ENCODE results near the gene FGG. TPM values are rescaled to one million over a fixed set of nuclear protein-coding genes. Genes with fewer than 3 reads are reported as not detected.

The FGG gene
- polyA plus RNA-seq, 4 donors: 0.42 to 143 TPM; not detected in 2

DNA sequence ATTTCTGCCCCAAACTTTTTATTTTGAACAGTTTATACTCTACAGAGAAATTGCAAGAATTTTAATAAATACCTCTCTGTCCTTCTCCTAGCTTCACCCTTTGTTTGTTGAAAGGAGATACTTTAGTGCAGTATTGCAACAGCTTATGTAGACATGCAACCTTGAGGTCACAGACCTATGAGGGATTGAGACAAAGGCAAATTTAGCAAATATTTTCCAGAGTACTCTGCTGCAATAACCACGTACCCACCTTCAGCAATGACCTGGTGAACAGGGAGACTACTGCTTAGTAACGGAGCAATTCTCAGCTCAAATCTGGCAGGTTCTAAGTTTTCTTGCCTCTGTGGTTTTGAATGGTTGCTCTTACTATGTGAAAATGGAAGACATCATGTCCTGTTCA lies 35.1 kb downstream of the FGG start:
- Histone ChIP-seq H3K9me3 (ENCODE audit: control insufficient read depth in 2 of 2, insufficient read depth in 1 of 2, low read depth in 1 of 2, low read length in 1 of 2) (no peaks in the 10 kb centered on the region), H3K36me3 (ENCODE audit: control insufficient read depth in 3 of 3, insufficient read depth in 2 of 3, low read depth in 1 of 3, low read length in 3 of 3) (no peaks in the 10 kb centered on the region), H3K27ac (ENCODE audit: low read depth in 1 of 3, low read length in 2 of 3) (no peak overlapping the region), H3K4me3 (ENCODE audit: low read depth in 1 of 3, low read length in 3 of 3) (no peak overlapping the region), H3K27me3 (ENCODE audit: control insufficient read depth in 3 of 3, insufficient read depth in 3 of 3, low read length in 3 of 3) (no peaks in the 10 kb centered on the region), H3K4me1 (ENCODE audit: control insufficient read depth in 3 of 3, insufficient read depth in 2 of 3, low read depth in 1 of 3, low read length in 2 of 3) (no peaks in the 10 kb centered on the region)
- peak in 1 of 2 donors; percentile 40 for DNase-seq
- WGBS, 3 donors: 83 to 90% (median 87%) methylated on average over 2 of the region's 2 CpGs
- FAIRE-seq: no peak

DNA sequence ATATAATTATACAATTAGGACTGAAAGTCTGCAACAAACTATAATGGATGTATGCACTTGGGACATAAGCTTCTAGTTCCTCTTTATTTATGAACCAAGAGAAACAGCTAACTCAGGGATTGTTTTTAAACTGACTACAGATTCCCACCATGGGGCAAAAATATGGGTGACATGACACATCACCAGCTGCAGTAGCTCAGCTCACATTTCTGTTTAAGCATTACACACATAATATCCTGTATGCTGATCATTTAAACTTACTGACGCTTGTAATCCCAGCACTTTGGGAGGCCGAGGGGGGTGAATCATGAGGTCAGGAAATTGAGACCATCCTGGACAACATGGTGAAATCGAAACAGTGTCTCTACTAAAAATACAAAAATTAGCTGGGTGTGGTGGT lies 38.1 kb downstream of the FGG start:
- no peak for FAIRE-seq
- WGBS, 3 donors: 70 to 89% (median 77%) methylated on average over 3 of the region's 3 CpGs

DNA sequence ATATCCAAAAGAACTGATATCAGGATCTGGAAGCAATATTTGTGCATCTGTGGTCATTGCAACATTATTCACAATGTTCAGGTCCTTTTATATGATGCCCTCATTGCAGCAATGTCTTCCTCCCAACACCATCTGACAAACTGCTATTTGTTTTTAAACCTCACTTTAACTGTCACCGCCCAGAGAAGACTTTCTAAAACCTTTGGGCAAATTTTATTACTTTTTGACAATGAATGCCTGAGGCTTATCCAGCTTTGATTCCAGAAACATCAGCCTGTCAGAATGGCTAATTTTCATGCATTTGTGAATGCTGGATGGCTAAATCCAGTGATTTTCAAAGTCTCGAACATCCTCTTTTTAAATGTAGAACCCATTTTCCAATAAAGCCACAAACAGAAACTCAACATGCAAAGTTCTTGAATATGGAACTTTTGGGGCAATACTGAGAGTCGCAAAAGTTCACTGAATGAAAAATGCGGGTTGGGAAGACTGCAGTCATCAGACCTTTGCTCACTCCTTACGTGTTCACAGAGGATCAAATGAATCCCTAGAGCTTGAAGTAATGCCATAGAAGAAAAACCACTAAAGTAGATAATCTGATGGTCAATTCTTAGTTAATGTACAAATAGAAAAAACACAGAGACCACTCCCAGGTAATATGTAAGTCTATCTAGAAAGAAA lies 39.1 kb downstream of the FGG start:
- WGBS, 3 donors: 69 to 88% (median 70%) methylated on average over 5 of the region's 5 CpGs
- H3K4me1 ChIP-seq (ENCODE audit: control insufficient read depth in 3 of 3, insufficient read depth in 2 of 3, low read depth in 1 of 3, low read length in 2 of 3): no peaks in the 10 kb centered on the region

More for the DNA sequence above, 38.1 kb downstream of the FGG start:
- H3K27me3 ChIP-seq (ENCODE audit: control insufficient read depth in 3 of 3, insufficient read depth in 3 of 3, low read length in 3 of 3): no peaks in the 10 kb centered on the region
- no peaks in the 10 kb centered on the region for H3K9me3 ChIP-seq (ENCODE audit: control insufficient read depth in 2 of 2, insufficient read depth in 1 of 2, low read depth in 1 of 2, low read length in 1 of 2)
- H3K4me1 ChIP-seq (ENCODE audit: control insufficient read depth in 3 of 3, insufficient read depth in 2 of 3, low read depth in 1 of 3, low read length in 2 of 3): no peaks in the 10 kb centered on the region
- DNase-seq: no peak
- no peaks in the 10 kb centered on the region for H3K36me3 ChIP-seq (ENCODE audit: control insufficient read depth in 3 of 3, insufficient read depth in 2 of 3, low read depth in 1 of 3, low read length in 3 of 3)
- no peak overlapping the region for H3K4me3 ChIP-seq (ENCODE audit: low read depth in 1 of 3, low read length in 3 of 3)
- no peak overlapping the region for H3K27ac ChIP-seq (ENCODE audit: low read depth in 1 of 3, low read length in 2 of 3)

DNA sequence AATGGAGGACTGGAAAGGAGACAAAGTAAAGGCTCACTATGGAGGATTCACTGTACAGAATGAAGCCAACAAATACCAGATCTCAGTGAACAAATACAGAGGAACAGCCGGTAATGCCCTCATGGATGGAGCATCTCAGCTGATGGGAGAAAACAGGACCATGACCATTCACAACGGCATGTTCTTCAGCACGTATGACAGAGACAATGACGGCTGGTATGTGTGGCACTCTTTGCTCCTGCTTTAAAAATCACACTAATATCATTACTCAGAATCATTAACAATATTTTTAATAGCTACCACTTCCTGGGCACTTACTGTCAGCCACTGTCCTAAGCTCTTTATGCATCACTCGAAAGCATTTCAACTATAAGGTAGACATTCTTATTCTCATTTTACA lies 42.9 kb downstream of the FGG start:
- FAIRE-seq: no peak
- Histone ChIP-seq H3K9me3 (ENCODE audit: control insufficient read depth in 2 of 2, insufficient read depth in 1 of 2, low read depth in 1 of 2, low read length in 1 of 2) (no peaks in the 10 kb centered on the region), H3K4me3 (ENCODE audit: low read depth in 1 of 3, low read length in 3 of 3) (no peak overlapping the region), H3K27me3 (ENCODE audit: control insufficient read depth in 3 of 3, insufficient read depth in 3 of 3, low read length in 3 of 3) (no peaks in the 10 kb centered on the region), H3K4me1 (ENCODE audit: control insufficient read depth in 3 of 3, insufficient read depth in 2 of 3, low read depth in 1 of 3, low read length in 2 of 3) (no peaks in the 10 kb centered on the region), H3K36me3 (ENCODE audit: control insufficient read depth in 3 of 3, insufficient read depth in 2 of 3, low read depth in 1 of 3, low read length in 3 of 3) (peaks cover 0 to 8% (median 0%) of the 10 kb centered on the region in 3 donors), H3K27ac (ENCODE audit: low read depth in 1 of 3, low read length in 2 of 3) (no peak overlapping the region)
- no peak for DNase-seq
- 90 to 94% (median 91%) methylated on average over 5 of the region's 5 CpGs for WGBS, 3 donors

More for the DNA sequence above, 39.1 kb downstream of the FGG start:
- no peaks in the 10 kb centered on the region for H3K9me3 ChIP-seq (ENCODE audit: control insufficient read depth in 2 of 2, insufficient read depth in 1 of 2, low read depth in 1 of 2, low read length in 1 of 2)
- no peak overlapping the region for H3K27ac ChIP-seq (ENCODE audit: low read depth in 1 of 3, low read length in 2 of 3)
- peaks cover 0 to 2% (median 0%) of the 10 kb centered on the region in 3 donors for H3K36me3 ChIP-seq (ENCODE audit: control insufficient read depth in 3 of 3, insufficient read depth in 2 of 3, low read depth in 1 of 3, low read length in 3 of 3)
- no peaks in the 10 kb centered on the region for H3K27me3 ChIP-seq (ENCODE audit: control insufficient read depth in 3 of 3, insufficient read depth in 3 of 3, low read length in 3 of 3)
- DNase-seq (no peak), FAIRE-seq (no peak)
- H3K4me3 ChIP-seq (ENCODE audit: low read depth in 1 of 3, low read length in 3 of 3): no peak overlapping the region

DNA sequence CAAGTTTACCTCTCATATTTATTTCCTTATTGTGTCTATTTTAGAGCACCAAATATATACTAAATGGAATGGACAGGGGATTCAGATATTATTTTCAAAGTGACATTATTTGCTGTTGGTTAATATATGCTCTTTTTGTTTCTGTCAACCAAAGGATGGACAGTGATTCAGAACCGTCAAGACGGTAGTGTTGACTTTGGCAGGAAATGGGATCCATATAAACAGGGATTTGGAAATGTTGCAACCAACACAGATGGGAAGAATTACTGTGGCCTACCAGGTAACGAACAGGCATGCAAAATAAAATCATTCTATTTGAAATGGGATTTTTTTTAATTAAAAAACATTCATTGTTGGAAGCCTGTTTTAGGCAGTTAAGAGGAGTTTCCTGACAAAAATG lies 43.4 kb downstream of the FGG start:
- FAIRE-seq: no peak
- H3K27me3 ChIP-seq (ENCODE audit: control insufficient read depth in 3 of 3, insufficient read depth in 3 of 3, low read length in 3 of 3): no peaks in the 10 kb centered on the region
- no peaks in the 10 kb centered on the region for H3K4me1 ChIP-seq (ENCODE audit: control insufficient read depth in 3 of 3, insufficient read depth in 2 of 3, low read depth in 1 of 3, low read length in 2 of 3)
- H3K27ac ChIP-seq (ENCODE audit: low read depth in 1 of 3, low read length in 2 of 3): no peak overlapping the region
- peaks cover 0 to 8% (median 0%) of the 10 kb centered on the region in 3 donors for H3K36me3 ChIP-seq (ENCODE audit: control insufficient read depth in 3 of 3, insufficient read depth in 2 of 3, low read depth in 1 of 3, low read length in 3 of 3)
- no peaks in the 10 kb centered on the region for H3K9me3 ChIP-seq (ENCODE audit: control insufficient read depth in 2 of 2, insufficient read depth in 1 of 2, low read depth in 1 of 2, low read length in 1 of 2)
- WGBS, 3 donors: 56 to 61% (median 59%) methylated on average over 3 of the region's 3 CpGs
- DNase-seq: no peak
- no peak overlapping the region for H3K4me3 ChIP-seq (ENCODE audit: low read depth in 1 of 3, low read length in 3 of 3)

DNA sequence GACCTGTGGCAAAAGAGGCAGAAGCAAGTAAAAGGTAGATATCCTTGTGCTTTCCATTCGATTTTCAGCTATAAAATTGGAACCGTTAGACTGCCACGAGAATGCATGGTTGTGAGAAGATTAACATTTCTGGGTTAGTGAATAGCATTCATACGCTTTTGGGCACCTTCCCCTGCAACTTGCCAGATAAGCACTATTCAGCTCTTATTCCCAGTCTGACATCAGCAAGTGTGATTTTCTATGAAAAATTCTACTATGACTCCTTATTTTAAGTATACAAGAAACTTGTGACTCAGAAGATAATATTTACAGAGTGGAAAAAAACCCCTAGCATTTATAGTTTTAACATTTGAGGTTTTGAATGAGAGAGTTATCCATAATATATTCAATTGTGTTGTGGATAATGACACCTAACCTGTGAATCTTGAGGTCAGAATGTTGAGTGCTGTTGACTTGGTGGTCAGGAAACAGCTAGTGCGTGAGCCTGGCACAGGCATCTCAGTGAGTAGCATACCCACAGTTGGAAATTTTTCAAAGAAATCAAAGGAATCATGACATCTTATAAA lies 45.7 kb downstream of the FGG start:
- WGBS, 3 donors: 82 to 84% (median 84%) methylated on average over 5 of the region's 5 CpGs
- no peaks in the 10 kb centered on the region for H3K9me3 ChIP-seq (ENCODE audit: control insufficient read depth in 2 of 2, insufficient read depth in 1 of 2, low read depth in 1 of 2, low read length in 1 of 2)
- H3K4me1 ChIP-seq (ENCODE audit: control insufficient read depth in 3 of 3, insufficient read depth in 2 of 3, low read depth in 1 of 3, low read length in 2 of 3): peaks cover 0 to 3% (median 0%) of the 10 kb centered on the region in 3 donors
- no peaks in the 10 kb centered on the region for H3K27me3 ChIP-seq (ENCODE audit: control insufficient read depth in 3 of 3, insufficient read depth in 3 of 3, low read length in 3 of 3)
- DNase-seq: no peak
- no peak overlapping the region for H3K27ac ChIP-seq (ENCODE audit: low read depth in 1 of 3, low read length in 2 of 3)
- FAIRE-seq: no peak
- H3K4me3 ChIP-seq (ENCODE audit: low read depth in 1 of 3, low read length in 3 of 3): no peak overlapping the region
- peaks cover 0 to 8% (median 0%) of the 10 kb centered on the region in 3 donors for H3K36me3 ChIP-seq (ENCODE audit: control insufficient read depth in 3 of 3, insufficient read depth in 2 of 3, low read depth in 1 of 3, low read length in 3 of 3)

DNA sequence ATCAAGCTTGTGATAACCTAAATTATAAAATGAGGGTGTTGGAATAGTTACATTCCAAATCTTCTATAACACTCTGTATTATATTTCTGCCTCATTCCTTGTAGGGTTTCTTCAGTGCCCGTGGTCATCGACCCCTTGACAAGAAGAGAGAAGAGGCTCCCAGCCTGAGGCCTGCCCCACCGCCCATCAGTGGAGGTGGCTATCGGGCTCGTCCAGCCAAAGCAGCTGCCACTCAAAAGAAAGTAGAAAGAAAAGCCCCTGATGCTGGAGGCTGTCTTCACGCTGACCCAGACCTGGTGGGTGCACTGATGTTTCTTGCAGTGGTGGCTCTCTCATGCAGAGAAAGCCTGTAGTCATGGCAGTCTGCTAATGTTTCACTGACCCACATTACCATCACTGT lies 46.8 kb downstream of the FGG start:
- no peak for DNase-seq
- Histone ChIP-seq H3K4me3 (ENCODE audit: low read depth in 1 of 3, low read length in 3 of 3) (no peak overlapping the region), H3K9me3 (ENCODE audit: control insufficient read depth in 2 of 2, insufficient read depth in 1 of 2, low read depth in 1 of 2, low read length in 1 of 2) (no peaks in the 10 kb centered on the region), H3K4me1 (ENCODE audit: control insufficient read depth in 3 of 3, insufficient read depth in 2 of 3, low read depth in 1 of 3, low read length in 2 of 3) (peaks cover 0 to 9% (median 0%) of the 10 kb centered on the region in 3 donors), H3K27ac (ENCODE audit: low read depth in 1 of 3, low read length in 2 of 3) (no peak overlapping the region), H3K36me3 (ENCODE audit: control insufficient read depth in 3 of 3, insufficient read depth in 2 of 3, low read depth in 1 of 3, low read length in 3 of 3) (peaks cover 0 to 8% (median 0%) of the 10 kb centered on the region in 3 donors), H3K27me3 (ENCODE audit: control insufficient read depth in 3 of 3, insufficient read depth in 3 of 3, low read length in 3 of 3) (no peaks in the 10 kb centered on the region)
- 87 to 94% (median 92%) methylated on average over 6 of the region's 6 CpGs for WGBS, 3 donors
- FAIRE-seq: no peak

DNA sequence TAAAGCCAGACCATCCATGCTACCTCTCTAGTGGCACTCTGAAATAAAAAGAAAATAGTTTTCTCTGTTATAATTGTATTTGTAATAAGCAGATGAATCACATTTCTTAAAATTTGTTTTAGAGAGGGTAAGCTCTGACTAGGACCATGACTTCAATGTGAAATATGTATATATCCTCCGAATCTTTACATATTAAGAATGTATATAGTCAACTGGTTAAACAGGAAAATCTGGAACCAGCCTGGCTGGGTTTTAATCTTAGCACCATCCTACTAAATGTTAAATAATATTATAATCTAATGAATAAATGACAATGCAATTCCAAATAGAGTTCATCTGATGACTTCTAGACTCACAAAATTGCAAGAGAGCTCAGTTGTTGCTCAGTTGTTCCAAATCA lies 48.1 kb downstream of the FGG start:
- H3K27ac ChIP-seq (ENCODE audit: low read depth in 1 of 3, low read length in 2 of 3): no peak overlapping the region
- WGBS, 3 donors: 88 to 95% (median 94%) methylated on average over 1 of the region's 1 CpG
- H3K27me3 ChIP-seq (ENCODE audit: control insufficient read depth in 3 of 3, insufficient read depth in 3 of 3, low read length in 3 of 3): no peaks in the 10 kb centered on the region
- no peaks in the 10 kb centered on the region for H3K9me3 ChIP-seq (ENCODE audit: control insufficient read depth in 2 of 2, insufficient read depth in 1 of 2, low read depth in 1 of 2, low read length in 1 of 2)
- FAIRE-seq (no peak), DNase-seq (peak in 1 of 2 donors; percentile 10)
- H3K36me3 ChIP-seq (ENCODE audit: control insufficient read depth in 3 of 3, insufficient read depth in 2 of 3, low read depth in 1 of 3, low read length in 3 of 3): peaks cover 0 to 8% (median 0%) of the 10 kb centered on the region in 3 donors
- peaks cover 0 to 12% (median 0%) of the 10 kb centered on the region in 3 donors for H3K4me1 ChIP-seq (ENCODE audit: control insufficient read depth in 3 of 3, insufficient read depth in 2 of 3, low read depth in 1 of 3, low read length in 2 of 3)
- peak overlapping the region in 1 of 3 donors; percentile 17 for H3K4me3 ChIP-seq (ENCODE audit: low read depth in 1 of 3, low read length in 3 of 3)

Data from small intestine (tissue), 7 donors.